Endothelial cell of umbilical vein (primary cell): ENCODE results near the gene DNAJC25. TPM values are rescaled to one million over a fixed set of nuclear protein-coding genes. Genes with fewer than 3 reads are reported as not detected.

Experiments used
- BruUV-seq: library from RNA; stranded (reverse); fragments of 400-500 nt; replicated peaks from 2 replicates; lab custom pipeline; 2021; lab: Mats Ljungman, UMichigan
- CTCF ChIA-PET: fragments of 300-600, 350-600 bp; sonication (Branson Sonifier 250); formaldehyde crosslinking; loops from one replicate; lab custom pipeline; 2021; ENCODE audit warnings: antibody characterized with exemption, inconsistent platforms; lab: Charles Lee
- POLR2A ChIA-PET: fragments of 300-600, 350-600 bp; sonication (Branson Sonifier 250); formaldehyde crosslinking; loops from one replicate; lab custom pipeline; 2021; ENCODE audit warnings: antibody characterized with exemption, inconsistent platforms; lab: Charles Lee
- DNase-seq: peaks from one replicate; pipeline ENCODE4 v3.0.0-alpha.2; 2011; ENCODE audit warnings: low read depth, low spot score
- FAIRE-seq: peaks from 2 replicates; lab custom pipeline; 2011; peaks lifted over from hg19 to GRCh38; lab: Jason Lieb, UNC
- H2AFZ ChIP-seq: 2 replicates; pipeline ENCODE4 v1.6.0; 2012; ENCODE audit warnings: low read depth, low read length, control low read depth, inconsistent platforms
- H3K27ac ChIP-seq: 2 replicates; pipeline ENCODE4 v1.5.1; 2011; ENCODE audit warnings: low read depth, mild to moderate bottlenecking, control low read depth, low read length, moderate library complexity; ENCODE audit not compliant: insufficient read depth
- H3K27me3 ChIP-seq, 2 experiments: 2 replicates each; pipeline versions ENCODE4 v1.6.0 to v1.6.1; 2011; ENCODE audit warnings: low read length in 2 of 2, mixed read lengths in 1 of 2; ENCODE audit not compliant: control insufficient read depth in 2 of 2, insufficient read depth in 2 of 2
- H3K36me3 ChIP-seq, 2 experiments: 2 replicates in 1 of 2; 3 replicates in 1 of 2; pipeline ENCODE4 v1.5.1; 2011; ENCODE audit warnings: low read length in 2 of 2, mild to moderate bottlenecking in 1 of 2, moderate library complexity in 1 of 2; ENCODE audit not compliant: control insufficient read depth in 2 of 2, insufficient read depth in 2 of 2; ENCODE audit errors: extremely low read depth in 1 of 2
- H3K4me1 ChIP-seq: 3 replicates; pipeline ENCODE4 v1.5.1; 2011; ENCODE audit warnings: mild to moderate bottlenecking, low read length; ENCODE audit not compliant: control insufficient read depth, insufficient read depth; ENCODE audit errors: extremely low read depth
- H3K4me2 ChIP-seq: 2 replicates; pipeline ENCODE4 v1.6.1; 2011; ENCODE audit warnings: low read length, control low read depth, mixed read lengths; ENCODE audit not compliant: insufficient read depth
- H3K4me3 ChIP-seq, 3 experiments: fragments of 200-600 bp in 1 of 3; sonication (generic), shearing (Covaris generic) in 1 of 3; replicated peaks in 1 of 3; 2 replicates each; pipeline ENCODE4 v1.5.1; 2011 to 2016; ENCODE audit warnings: control low read depth in 3 of 3, low read length in 3 of 3, mild to moderate bottlenecking in 2 of 3, inconsistent platforms in 1 of 3, low read depth in 1 of 3, moderate library complexity in 1 of 3; ENCODE audit not compliant: insufficient read depth in 1 of 3
- H3K79me2 ChIP-seq: 2 replicates; pipeline ENCODE4 v1.6.0; 2012; ENCODE audit warnings: low read length, inconsistent platforms; ENCODE audit not compliant: control insufficient read depth, insufficient read depth
- H3K9ac ChIP-seq: replicated peaks from 2 replicates; pipeline ENCODE3; 2011; ENCODE audit warnings: low read length, control low read depth; ENCODE audit not compliant: insufficient read depth; ENCODE audit errors: extremely low read depth
- H3K9me1 ChIP-seq: replicated peaks from 3 replicates; pipeline ENCODE4 v1.6.0; 2011; ENCODE audit warnings: mild to moderate bottlenecking, low read length; ENCODE audit not compliant: control insufficient read depth, insufficient read depth; ENCODE audit errors: extremely low read depth
- H3K9me3 ChIP-seq: replicated peaks from 2 replicates; pipeline ENCODE4 v1.5.1; 2012; ENCODE audit warnings: low read length, inconsistent platforms; ENCODE audit not compliant: control insufficient read depth, insufficient read depth
- H4K20me1 ChIP-seq: replicated peaks from 2 replicates; pipeline ENCODE3; 2011; ENCODE audit warnings: mild to moderate bottlenecking, low read length; ENCODE audit not compliant: control insufficient read depth, insufficient read depth; ENCODE audit errors: extremely low read depth
- EZH2 ChIP-seq: IDR thresholded peaks from 2 replicates; pipeline ENCODE4 v1.6.1; 2012; ENCODE audit warnings: borderline replicate concordance, low read depth, mild to moderate bottlenecking, moderate library complexity, low read length, inconsistent platforms; ENCODE audit not compliant: severe bottlenecking
- FOS ChIP-seq: IDR thresholded peaks from 2 replicates; pipeline ENCODE4 v1.6.1; 2011; ENCODE audit warnings: mild to moderate bottlenecking, low read length, moderate library complexity, borderline replicate concordance; ENCODE audit not compliant: insufficient read depth
- GATA2 ChIP-seq: IDR thresholded peaks from 2 replicates; pipeline ENCODE4 v1.7.0; 2011; ENCODE audit warnings: low read depth, mild to moderate bottlenecking, moderate library complexity, mixed read lengths, low read length; ENCODE audit not compliant: insufficient read length, insufficient read depth
- JUN ChIP-seq: IDR thresholded peaks from 2 replicates; pipeline ENCODE4 v1.6.1; 2011; ENCODE audit warnings: borderline replicate concordance, low read depth; ENCODE audit not compliant: insufficient read length, insufficient read depth
- MYC ChIP-seq: IDR thresholded peaks from one replicate; pipeline ENCODE4 v1.6.1; 2011; ENCODE audit warnings: mild to moderate bottlenecking, low read depth, low read length
- POLR2A ChIP-seq: IDR thresholded peaks from 2 replicates; pipeline ENCODE4 v1.6.1; 2012; ENCODE audit warnings: low read depth, mild to moderate bottlenecking, control low read depth, low read length
- POLR2AphosphoS5 ChIP-seq: IDR thresholded peaks from 2 replicates; pipeline ENCODE4 v1.6.1; 2012; ENCODE audit warnings: low read depth, mild to moderate bottlenecking, control low read depth, low read length, moderate library complexity; ENCODE audit not compliant: insufficient read depth
- dilution Hi-C: fragments of 300-500 bp; cut with MboI; formaldehyde crosslinking; loops from one replicate; pipeline ENCODE4 v1.15.0; 2019; ENCODE audit warnings: low sequenced_read_pairs; ENCODE audit not compliant: extremely low pct_ligation_motif_present
- intact Hi-C: fragments of 100-400 bp; cut with micrococcal nuclease; formaldehyde crosslinking; loops from one replicate; pipeline ENCODE4 v1.10.0; 2022
- polyA plus RNA-seq, 4 experiments: library from polyadenylated mRNA; depleted of rRNA in 3 of 4; stranded (reverse) in 3 of 4; unstranded in 1 of 4; fragments of >200 nt; gene quantifications; 2 replicates each; pipeline versions ENCODE4 v1.2.1 to v1.2.3, GENCODE V29; 2011 to 2012; ENCODE audit warnings: missing spikeins in 1 of 4
- total RNA-seq: library from RNA; stranded (reverse); gene quantifications from 2 replicates; pipeline ENCODE4 v1.2.3, GENCODE V29; 2021
- TF ChIP-seq, protein P1 (sequence below), 2 donors: IDR thresholded peaks; 1 replicate in 1 of 2; 2 replicates in 1 of 2; pipeline ENCODE4 v1.5.1; 2011; ENCODE audit warnings: low read length in 2 of 2, mild to moderate bottlenecking in 2 of 2, moderate library complexity in 2 of 2, control low read depth in 1 of 2, inconsistent platforms in 1 of 2, low read depth in 1 of 2; ENCODE audit not compliant: insufficient read depth in 1 of 2; ENCODE audit errors: extremely low read depth in 1 of 2
- TF ChIP-seq, protein P2 (sequence below): IDR thresholded peaks from 2 replicates; pipeline ENCODE4 v1.6.1; 2011; ENCODE audit not compliant: insufficient read depth, insufficient read length

The DNAJC25 gene
- total and polyA plus RNA-seq, 2 donors (not counting 3 experiments of a cell fraction or from before 2014, with no cell fraction given) = 1.7 to 5.5 TPM

DNA sequence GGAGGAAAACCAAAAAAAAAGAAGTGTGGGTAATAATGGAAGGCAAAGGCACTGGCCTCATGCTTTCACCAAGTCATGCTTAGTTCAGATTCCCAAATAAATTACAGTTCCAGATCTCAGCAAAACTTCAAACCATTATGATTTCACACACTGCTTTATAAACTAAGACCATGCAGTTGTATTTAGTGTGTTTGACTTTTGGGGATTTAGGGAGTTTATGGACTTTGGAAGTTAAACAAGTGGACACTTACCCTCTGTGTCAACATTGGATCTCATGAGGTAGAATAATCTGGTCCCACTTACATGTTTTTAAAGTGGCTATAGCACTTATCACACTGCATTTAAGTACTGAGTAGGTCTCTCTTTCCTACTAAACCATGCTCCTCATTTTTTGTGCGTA lies 3.7 kb downstream of the DNAJC25 start:
- Histone ChIP-seq H3K9ac (no peak overlapping the region), H3K27me3 (no peaks in the 10 kb centered on the region), H3K4me1 (peaks cover 31% of the 10 kb centered on the region), H3K9me1 (no peaks in the 10 kb centered on the region), H3K4me3 (no peak overlapping the region), H3K36me3 (no peaks in the 10 kb centered on the region), H2AFZ (no peak overlapping the region), H3K79me2 (peaks cover 74% of the 10 kb centered on the region), H3K9me3 (no peaks in the 10 kb centered on the region), H4K20me1 (peaks cover 8% of the 10 kb centered on the region), H3K27ac (no peak overlapping the region), H3K4me2 (no peak overlapping the region)
- ChIA-PET POLR2A (no interaction called here), CTCF (no interaction called here)
- no TSS peak for BruUV-seq
- dilution Hi-C loops (no loop called here), intact Hi-C loops (loop anchor here (5.0 kb wide), 1 partner anchor 67 kb away; no protein-coding TSS in a partner anchor)
- FAIRE-seq = no peak
- no peak for TF ChIP-seq MYC
- no peak for TF ChIP-seq EZH2
- TF ChIP-seq FOS = no peak
- TF ChIP-seq JUN = no peak
- no peak for TF ChIP-seq GATA2
- TF ChIP-seq POLR2A = no peak
- TF ChIP-seq POLR2AphosphoS5 = no peak
- TF ChIP-seq, protein P1, sequence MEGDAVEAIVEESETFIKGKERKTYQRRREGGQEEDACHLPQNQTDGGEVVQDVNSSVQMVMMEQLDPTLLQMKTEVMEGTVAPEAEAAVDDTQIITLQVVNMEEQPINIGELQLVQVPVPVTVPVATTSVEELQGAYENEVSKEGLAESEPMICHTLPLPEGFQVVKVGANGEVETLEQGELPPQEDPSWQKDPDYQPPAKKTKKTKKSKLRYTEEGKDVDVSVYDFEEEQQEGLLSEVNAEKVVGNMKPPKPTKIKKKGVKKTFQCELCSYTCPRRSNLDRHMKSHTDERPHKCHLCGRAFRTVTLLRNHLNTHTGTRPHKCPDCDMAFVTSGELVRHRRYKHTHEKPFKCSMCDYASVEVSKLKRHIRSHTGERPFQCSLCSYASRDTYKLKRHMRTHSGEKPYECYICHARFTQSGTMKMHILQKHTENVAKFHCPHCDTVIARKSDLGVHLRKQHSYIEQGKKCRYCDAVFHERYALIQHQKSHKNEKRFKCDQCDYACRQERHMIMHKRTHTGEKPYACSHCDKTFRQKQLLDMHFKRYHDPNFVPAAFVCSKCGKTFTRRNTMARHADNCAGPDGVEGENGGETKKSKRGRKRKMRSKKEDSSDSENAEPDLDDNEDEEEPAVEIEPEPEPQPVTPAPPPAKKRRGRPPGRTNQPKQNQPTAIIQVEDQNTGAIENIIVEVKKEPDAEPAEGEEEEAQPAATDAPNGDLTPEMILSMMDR (IDR thresholded peaks at IDR 0.05; ENCODE audit: extremely low read depth in 1 of 2, insufficient read depth in 1 of 2, low read depth in 1 of 2, low read length in 2 of 2) = no peak
- TF ChIP-seq, protein P2, sequence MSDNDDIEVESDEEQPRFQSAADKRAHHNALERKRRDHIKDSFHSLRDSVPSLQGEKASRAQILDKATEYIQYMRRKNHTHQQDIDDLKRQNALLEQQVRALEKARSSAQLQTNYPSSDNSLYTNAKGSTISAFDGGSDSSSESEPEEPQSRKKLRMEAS = no peak
- no peak for DNase-seq
